IPS-NIHi7 (cell line): ENCODE results near the gene D2HGDH.
"Not testable (repeated sequence)": the region's sequence is repeated elsewhere in the genome, so short reads cannot be mapped to it uniquely, and the experiment has no call there.

Source experiments
- DNase-seq: peaks from one replicate; pipeline ENCODE4 v3.0.0; 2012; ENCODE audit warnings: mixed read lengths; ENCODE audit errors: extremely low spot score

Gene D2HGDH

DNA sequence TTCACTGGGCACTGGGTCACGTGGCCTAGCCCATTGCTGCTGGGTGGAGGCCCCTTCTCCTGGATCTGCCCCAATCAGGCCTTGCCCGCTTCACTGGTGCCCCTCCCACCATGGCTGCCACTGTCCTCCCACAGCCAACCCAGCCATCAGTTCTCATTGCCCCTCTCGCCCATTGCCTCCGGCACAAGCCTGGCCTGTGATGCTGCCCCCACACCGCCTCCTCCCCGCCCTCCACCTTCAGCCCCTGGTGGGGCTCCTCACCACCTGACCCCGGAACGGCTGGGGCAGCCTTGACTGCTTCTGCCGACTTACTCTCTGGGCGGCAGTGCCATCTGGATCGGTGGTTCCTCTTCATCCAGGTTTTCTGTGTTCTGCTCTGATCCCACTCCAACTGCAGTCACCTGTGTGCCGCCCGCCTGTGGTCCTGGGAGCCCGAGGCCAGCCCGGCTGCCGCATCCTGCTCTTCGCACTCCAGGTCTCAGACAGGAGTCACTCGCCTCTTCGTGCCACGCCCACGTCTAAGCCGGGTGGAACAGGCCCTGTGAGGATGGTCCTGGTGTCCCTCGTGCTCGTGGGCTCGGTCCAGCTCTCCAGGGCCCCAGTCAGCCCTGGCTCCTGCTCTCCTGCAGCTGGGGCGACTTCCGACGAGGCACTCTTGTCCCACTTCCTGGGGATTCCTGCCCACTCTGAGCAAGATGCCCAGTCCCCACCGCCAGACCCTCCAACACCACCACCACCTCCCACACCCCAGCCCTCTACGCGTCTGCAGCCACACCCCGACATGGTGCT, 14.2 kb downstream of the D2HGDH start:
- no peak for DNase-seq

DNA sequence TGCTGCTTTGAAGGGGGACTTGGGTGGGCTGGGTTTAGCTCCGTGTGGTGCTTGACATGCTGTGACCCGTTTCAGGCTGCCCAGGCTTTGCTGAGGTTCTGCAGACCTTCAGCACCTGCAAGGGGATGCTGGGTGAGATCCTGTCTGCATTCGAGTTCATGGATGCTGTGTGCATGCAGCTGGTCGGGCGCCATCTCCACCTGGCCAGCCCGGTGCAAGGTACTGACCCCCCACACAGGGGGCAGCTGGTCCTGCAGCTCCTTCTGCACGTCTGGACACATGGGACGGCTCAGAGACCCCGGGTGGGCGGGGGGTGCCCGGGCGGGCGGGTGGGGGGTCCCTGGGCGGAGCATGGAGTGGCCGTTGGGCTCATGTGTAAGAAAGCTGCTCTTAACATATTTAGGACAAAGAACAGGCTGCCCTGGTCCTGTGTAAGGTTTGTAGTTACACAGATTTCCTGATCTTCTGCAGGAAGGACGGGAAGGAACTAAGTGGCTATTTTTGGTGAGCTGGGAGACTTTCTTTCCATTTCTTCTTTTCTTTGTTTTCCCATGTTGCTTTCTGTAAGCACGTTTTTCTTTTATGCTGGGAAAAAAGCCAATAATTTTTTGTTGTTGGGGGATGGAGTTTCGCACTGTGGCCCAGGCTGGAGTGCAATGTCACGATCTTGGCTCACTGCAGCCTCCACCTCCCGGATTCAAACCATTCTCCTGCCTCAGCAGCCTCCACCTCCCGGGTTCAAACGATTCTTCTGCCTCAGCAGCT, 15.8 kb downstream of the D2HGDH start:
- no peak for DNase-seq

DNA sequence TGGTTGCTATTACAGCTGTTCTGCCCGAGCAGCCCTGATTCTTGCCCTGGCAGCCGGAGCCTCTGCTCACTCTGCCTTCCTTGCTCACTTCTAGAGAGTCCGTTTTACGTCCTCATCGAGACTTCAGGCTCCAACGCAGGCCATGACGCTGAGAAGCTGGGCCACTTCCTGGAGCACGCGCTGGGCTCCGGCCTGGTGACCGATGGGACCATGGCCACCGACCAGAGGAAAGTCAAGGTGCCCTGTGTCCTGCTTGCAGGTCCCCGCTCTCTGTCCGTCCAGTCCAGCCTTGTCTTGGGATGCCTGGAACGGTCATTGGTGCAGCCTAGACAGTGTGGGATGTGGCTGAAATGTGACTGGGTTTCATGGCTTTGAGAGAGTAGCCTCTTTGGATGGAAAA, 16.7 kb downstream of the D2HGDH start:
- no peak for DNase-seq

DNA sequence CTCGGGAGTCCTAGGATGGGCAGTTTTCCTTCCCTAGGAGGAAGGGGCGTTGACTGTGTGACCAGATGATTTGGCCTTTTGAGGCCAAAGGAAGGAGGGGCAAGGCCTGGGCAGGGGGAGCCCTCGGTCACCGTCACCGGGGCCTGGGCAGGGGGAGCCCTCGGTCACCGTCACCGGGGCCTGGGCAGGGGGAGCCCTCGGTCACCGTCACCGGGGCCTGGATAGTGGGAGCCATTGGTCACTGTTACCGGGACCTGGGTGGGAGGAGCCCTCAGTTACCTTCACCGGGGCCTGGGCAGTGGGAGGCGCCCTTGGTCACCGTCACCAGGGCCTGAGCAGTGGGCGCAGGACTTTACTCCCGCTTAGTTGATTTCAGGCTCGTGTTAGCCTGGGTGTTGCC, 17.3 kb downstream of the D2HGDH start:
- no peak for DNase-seq

DNA sequence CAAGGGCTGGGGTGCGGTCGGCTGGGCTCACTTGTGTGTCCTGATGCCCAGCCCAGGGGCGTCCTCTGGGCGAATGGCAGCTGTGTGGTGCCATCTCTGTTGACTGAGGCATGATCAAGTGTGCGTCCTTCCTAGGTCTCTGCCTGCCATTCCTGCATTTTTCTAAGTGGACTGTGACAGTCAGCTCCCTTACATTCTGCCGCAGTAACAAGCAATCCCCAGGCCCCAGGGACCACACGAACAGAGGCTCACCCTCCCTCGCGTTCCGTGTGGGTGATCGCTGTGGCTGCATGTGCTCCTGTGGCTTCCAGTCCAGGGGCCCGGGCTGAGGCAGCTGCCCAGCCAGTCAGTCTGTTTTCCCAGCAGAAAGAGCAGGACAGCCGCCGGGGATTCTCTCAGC, 17.8 kb downstream of the D2HGDH start:
- DNase-seq, result no peak

DNA sequence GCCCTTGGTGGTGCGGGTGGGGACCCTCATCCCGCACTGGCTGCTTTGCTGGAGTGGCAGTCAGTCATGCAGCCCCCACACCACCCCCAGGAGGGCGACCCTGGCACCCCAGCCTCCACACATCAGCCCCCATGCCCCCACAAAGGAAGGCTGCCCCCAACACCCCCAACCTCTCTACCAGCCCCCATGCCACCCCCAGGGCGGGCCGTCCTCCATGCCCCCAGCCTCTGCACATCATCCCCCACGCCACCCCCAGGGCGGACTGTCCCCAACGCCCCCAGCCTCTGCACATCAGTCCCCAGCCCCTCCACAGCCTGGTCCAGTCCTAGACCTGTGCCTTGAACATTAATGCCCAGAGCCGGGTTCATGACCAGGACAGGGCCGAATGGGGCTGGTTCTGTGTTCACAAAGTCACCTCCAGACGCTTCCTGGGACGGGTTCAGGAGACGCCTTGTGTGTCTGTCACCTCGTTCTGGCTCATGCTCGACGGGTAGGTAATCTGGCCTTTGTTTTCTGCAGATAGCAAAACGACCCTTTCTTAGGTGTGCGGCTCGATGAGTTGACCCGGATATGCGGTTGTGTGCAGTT, 18.4 kb downstream of the D2HGDH start:
- DNase-seq, result no peak

DNA sequence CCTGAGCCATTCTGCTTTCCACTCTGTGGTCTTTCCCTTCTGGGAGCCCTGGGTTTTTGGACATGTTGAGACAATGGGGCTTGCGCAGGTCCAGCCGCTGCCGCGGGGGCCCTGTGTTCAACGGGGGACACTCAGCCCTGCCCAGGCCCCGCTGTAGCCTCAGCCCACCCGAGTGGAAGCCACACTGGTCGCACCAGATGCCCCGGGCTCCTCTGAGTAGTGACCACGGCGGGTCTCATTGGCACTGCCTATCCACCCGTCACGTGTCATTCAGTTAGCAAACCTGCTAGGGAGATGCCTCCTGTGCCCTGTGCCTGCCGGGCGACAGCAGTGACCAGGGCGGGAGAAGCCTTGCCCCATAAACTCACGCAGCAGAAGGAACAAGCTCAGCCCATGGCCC, 19.1 kb downstream of the D2HGDH start:
- no peak for DNase-seq

DNA sequence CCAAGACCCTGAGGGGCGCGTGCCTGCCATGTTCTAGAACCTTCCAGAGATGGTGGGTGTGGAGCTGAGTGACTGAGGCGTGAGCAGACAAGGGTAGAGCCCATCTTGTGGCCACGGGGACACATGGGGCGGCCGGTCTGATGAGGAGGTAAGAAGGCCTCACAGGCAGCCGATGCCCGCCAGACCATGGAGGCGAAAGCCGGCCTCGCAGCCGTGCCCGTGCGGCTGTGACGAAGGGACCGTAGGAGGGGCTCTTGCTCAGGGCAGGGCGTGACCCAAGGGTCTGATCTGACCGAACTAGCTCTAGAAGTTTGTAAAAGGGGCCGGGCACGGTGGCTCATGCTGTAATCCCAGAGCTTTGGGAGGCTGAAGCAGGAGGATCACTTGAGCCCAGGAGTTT, 19.6 kb downstream of the D2HGDH start:
- DNase-seq, result no peak

DNA sequence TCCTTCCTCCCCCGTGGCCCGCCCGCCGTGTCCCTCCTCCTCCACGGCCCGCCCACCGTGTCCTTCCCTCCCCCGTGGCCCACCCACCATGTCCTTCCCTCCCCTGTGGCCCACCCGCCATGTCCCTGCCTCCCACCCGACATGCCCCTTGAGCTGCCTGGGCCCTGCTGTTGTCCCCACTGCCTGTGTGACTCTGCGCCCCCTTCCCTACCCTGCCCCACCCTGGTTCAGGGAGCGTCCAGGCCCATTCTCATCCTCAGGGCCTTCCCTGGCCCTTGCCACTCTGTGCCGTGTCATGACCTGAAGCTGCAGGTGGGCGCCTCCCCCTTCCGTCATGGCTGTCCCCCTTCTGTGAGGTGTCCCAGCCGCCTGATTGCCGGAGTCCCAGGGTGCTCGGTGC, 20.7 kb downstream of the D2HGDH start:
- no peak for DNase-seq

DNA sequence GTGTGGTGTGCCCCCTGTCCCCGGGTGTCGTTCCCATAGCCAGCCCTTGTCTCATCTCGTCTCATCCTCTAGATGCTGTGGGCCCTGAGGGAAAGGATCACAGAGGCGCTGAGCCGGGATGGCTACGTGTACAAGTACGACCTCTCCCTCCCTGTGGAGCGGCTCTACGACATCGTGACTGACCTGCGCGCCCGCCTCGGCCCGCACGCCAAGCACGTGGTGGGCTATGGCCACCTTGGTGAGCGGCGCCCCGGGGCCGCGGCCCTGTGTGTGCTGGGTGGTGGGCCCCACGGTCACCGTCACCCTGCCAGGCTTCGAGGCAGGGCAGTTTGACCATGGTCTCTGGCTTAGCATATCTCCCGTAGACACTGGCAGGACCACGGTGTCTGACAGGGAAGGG, 21.3 kb downstream of the D2HGDH start:
- DNase-seq, result no peak

DNA sequence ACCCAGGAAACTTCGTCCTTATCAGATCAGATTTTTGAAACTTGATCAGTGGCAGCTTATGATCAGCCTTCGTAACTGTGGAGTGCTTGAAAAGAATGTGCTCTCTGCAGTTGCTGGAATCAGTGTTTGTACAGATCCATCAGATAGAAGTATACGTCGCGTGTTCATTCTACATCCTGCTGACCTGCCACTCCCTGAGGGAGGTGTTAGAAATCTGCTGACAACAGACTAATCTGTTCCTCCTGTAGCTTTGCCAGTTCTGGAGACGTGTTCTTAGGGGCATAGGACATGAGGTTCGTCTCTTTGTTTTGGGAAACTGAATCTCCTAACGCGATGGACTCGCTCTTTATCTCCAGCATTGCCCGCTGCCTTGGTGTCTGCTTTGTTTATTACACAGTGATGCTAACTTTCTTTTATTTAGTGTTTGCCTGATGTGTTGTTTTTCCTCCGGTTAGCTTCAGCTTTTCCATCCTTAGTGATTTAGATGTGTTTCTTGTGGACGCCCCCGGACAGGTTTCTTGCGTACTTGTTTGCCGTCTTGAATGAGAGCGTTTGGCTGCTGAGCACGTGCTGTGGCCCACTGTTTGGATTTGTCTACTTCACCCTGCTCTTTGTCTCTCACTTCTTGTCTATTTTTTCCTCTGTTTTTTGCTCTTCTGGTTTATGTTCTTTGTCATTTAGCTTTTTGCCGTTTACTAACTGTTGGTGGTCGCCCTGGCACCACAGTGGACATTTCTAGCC, 24.8 kb downstream of the D2HGDH start:
- no peak for DNase-seq

DNA sequence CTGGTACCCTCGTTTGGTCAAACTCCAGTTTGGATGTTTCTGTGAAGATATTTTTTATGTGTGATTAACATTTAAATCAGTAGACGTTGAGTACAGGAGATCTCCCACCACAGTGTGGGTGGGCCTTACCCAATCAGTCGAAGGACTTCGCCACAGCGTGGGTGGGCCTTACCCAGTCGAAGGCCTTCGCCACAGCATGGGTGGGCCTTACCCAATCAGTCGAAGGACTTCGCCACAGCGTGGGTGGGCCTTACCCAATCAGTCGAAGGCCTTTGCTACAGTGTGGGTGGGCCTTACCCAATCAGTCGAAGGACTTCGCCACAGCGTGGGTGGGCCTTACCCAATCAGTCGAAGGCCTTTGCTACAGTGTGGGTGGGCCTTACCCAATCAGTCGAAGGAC, 25.5 kb downstream of the D2HGDH start:
- DNase-seq, result not testable (repeated sequence)

DNA sequence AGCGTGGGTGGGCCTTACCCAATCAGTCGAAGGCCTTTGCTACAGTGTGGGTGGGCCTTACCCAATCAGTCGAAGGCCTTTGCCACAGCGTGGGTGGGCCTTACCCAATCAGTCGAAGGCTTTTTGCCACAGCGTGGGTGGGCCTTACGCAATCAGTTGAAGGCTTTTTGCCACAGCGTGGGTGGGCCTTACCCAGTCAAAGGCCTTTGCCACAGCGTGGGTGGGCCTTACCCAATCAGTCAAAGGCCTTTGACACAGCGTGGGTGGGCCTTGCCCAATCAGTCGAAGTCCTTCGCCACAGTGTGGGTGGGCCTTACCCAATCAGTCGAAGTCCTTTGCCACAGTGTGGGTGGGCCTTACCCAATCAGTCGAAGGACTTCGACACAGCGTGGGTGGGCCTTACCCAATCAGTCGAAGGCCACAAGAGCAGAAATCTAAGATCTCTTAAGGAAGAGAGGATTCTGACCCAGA, 25.9 kb downstream of the D2HGDH start:
- no peak for DNase-seq

DNA sequence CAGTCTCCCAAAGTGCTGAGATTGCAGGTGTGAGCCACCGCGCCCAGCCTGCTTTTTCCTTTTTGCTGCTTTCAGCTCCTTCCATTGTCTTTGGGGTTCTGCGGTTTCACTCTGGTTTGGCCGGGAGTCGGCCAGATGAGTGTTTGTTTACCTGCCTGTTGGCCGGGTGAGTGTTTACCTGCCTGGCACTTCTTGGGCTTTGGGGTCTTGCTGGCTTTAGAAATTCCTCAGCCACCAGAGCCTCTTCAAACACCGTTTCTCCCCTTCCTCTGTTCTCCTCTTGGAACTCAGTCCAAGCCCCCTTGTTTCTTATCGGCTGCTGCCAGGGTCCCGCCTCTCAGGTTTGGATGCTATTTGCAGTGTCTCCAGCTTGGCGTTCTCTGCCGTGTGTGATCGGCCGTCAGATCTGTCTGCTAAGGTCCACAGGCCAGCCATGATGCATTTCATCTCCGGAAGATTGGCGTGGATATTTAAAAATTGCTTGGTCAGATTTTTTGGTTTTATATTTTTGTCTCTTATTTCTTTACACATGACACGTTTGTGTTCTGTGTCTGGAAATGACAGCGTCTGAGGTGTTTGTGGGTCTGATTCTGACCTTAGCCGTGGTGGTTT, 28.0 kb downstream of the D2HGDH start:
- no peak for DNase-seq

DNA sequence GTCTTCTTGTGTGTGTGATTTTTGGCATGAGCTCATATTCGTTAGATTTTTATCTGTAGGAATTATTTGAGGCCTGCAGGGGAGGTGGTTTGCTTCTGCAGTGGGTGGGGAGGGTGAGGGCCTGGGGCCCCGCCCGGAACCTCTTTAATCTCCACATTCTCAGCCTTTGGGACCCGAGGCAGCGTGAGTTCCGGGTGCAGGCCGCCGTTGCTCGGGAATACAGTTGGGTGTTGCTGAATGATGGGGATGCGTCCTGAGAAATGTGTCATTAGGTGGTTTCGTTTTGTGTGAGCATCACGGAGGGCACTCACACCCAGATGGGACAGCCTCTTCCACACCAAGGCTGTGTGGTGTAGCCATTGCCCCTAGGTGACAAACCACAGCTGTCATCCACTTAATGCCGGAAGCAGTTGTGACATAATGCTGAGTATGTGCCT, 28.5 kb downstream of the D2HGDH start:
- no peak for DNase-seq

DNA sequence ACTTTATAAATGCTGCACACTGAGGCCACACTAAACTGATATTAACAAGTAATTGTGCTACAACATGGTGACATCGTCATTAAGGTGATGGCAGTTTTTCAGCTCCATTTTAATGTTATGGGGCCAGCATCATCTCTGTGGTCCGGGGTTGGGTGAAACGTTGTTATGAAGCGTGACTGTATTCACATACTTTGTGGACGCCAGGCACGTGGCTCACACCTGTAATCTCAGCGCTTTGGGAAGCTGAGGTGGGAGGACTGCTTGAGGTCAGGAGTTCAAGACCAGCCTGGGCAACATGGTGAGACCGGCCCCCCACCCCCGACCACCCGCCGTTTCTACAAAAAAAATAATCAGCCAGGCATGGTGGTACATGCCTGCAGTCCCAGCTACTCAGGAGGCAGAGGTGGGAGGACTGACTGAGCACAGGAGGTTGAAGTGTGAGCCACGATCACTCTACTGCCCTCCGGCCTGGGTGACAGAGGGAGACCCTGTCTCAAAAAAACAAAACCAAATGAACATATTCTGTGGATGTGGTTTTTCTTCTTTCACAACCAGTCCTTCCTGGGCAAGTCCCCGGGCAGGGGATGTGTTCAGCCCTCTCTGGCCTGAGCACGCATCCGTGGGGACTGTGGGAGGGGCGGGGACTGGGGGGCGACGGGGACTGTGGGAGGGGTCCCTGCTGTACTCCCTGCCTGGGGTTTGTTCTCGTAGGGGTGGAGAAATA, 29.3 kb downstream of the D2HGDH start:
- DNase-seq, result no peak

DNA sequence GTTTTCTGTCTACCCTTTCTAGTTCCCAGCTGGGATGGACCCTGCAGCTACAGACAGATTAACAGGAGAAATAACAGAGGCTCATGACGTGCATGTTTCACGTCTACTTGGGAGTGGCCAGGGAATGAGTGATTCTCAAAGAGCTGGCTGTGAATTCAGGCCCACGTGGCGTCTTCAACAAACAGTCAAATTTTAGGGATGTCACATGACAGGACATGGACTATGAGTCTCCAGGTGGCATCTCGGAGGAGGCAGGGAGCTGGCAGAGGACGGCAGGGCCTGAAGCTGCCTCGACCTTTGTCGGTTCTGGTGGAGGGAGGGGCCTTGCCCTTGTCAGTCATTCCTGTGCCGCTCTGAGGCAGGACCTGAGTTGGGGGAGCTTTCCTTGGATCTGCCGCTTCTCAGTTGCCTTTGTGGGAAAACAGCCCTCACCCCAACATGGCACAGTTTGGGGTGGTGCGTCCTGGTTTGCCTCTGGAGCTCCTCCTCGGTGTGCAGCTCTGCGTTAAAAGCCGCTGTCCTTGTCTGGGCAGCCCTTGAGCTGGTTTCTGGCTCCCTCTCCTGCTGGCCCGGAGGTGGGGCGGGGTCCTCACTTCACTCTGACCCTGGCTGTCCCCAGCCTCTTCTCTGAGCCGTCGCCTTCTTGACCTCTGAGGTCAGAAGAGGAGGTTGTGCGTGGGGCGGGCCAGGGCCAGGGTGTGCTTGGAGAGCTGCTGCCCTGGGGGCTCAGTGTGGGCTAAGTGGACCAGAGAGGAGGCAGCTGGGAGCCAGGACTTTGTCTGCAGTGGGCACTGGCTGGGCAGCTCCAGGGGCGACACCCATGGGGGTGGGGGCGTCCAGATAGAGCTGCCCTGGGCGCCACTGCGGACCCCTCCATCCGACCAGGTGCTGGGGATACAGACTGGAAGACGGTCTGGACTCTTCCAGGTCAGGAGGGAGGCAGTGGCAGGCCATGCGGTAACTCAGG, 30.1 kb downstream of the D2HGDH start:
- no peak for DNase-seq

DNA sequence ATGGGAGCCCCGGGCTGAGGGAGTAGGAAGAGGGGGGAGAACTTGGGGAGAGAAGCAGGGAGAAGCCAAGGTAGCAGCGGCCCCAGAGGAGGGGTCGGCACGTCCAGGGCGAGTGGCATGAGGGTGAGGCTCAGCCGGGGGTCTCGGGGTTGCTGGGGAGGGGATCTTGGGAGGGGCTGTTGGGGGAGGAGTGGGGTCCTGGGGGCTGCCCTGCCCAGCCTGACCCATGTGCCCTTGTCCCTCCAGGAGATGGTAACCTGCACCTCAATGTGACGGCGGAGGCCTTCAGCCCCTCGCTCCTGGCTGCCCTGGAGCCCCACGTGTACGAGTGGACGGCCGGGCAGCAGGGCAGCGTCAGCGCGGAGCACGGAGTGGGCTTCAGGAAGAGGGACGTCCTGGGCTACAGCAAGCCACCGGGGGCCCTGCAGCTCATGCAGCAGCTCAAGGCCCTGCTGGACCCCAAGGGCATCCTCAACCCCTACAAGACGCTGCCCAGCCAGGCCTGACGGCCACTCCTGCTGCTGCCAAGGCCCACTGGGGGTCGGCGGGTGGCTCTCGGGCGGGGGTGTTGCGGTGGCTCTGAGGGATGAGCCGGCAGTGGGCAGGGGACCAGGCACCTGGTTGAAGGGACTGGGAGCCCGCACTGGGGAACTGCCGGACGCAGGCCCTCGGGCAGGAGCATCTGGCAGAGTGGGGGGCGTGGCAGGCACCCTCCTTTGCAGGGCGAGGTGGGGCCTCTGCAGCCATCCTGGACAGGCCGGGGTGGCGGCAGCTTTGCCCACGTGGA, 33.2 kb downstream of the D2HGDH start:
- no peak for DNase-seq

DNA sequence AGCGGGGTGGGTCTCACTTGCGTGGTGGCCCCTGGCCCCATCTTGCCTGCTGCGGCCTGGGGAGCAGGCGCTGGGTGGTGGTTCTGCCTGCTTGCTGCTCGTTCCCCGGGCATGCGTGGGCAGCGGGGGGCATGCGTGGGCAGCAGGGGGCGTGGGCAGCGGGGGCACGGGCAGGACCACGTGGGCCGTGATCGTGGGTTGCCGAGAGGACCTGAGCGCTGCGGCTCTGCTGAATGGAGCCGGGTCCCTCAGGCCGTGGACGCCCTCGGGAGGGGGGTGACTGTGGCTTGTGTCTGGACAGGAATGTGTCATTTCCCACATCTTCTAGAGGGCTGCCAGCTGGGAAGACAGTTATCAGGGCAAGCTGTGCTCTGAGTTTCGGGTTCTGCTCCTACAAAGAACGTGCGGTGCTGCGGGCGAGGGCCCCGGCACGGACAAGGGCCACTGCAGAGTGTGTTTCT, 33.9 kb downstream of the D2HGDH start:
- DNase-seq, result peak; percentile 7
